ENCODE results near the gene PNLDC1. TPM values are rescaled to one million over a fixed set of nuclear protein-coding genes. Genes with fewer than 3 reads are reported as not detected.

PNLDC1 gene
- total and polyA plus RNA-seq, 9 of the 15 experiments (the other 6 are each of a cell fraction or from before 2014, with no cell fraction given) = 0.12 TPM; not detected in 8

- TF ChIP-seq EHMT2 (IDR thresholded peaks at IDR 0.05) = no peak
- TF ChIP-seq NRF1 (conservative IDR thresholded peaks at IDR 0.05 in 1 of 2, IDR thresholded peaks at IDR 0.05 in 1 of 2) = no peak
- no peak for TF ChIP-seq FOXP1 (CRISPR knock-in tag; IDR thresholded peaks at IDR 0.05)
- no peak for TF ChIP-seq SNAPC5 (CRISPR knock-in tag; IDR thresholded peaks at IDR 0.05)
- TF ChIP-seq PKNOX1 (IDR thresholded peaks at IDR 0.05) = peak; percentile 100
- TF ChIP-seq SAFB2 (IDR thresholded peaks at IDR 0.05; ENCODE audit: borderline replicate concordance, low read depth, low read length, severe bottlenecking) = no peak
- TF ChIP-seq NR1H2 (CRISPR knock-in tag; IDR thresholded peaks at IDR 0.05) = no peak
- no peak for TF ChIP-seq DDX20 (tag; IDR thresholded peaks at IDR 0.05; ENCODE audit: low read depth)
- TF ChIP-seq ID3 (CRISPR knock-in tag; IDR thresholded peaks at IDR 0.05) = no peak
- TF ChIP-seq ID3 (tag; IDR thresholded peaks at IDR 0.05) = peak; percentile 65; the same call in 1 of the 2 replicates
- TF ChIP-seq DACH1 (IDR thresholded peaks at IDR 0.05; ENCODE audit: partially characterized antibody) = no peak
- peak; percentile 34 for TF ChIP-seq ATF7 (IDR thresholded peaks at IDR 0.05)
- no peak for TF ChIP-seq BACH1 (tag; IDR thresholded peaks at IDR 0.05)
- TF ChIP-seq SREBF2 (CRISPR knock-in tag; IDR thresholded peaks at IDR 0.05) = no peak
- TF ChIP-seq TSC22D4 (tag; IDR thresholded peaks at IDR 0.05) = no peak
- TF ChIP-seq SRF (CRISPR knock-in tag; IDR thresholded peaks at IDR 0.05) = peak; percentile 42 to 64; a peak in 2 of 4 replicates
- peak; percentile 59; the same call in 1 of the 2 replicates for TF ChIP-seq ZNF263 (CRISPR knock-in tag; IDR thresholded peaks at IDR 0.05; ENCODE audit: borderline replicate concordance)
- no peak for TF ChIP-seq ZNF121 (CRISPR knock-in tag; conservative IDR thresholded peaks at IDR 0.05)
- no peak for TF ChIP-seq ZNF830 (CRISPR knock-in tag; IDR thresholded peaks at IDR 0.05)
- 0 out of 2 replicates have a peak, but pooled peaks have one; percentile 35 for TF ChIP-seq ZBTB17 (CRISPR knock-in tag; IDR thresholded peaks at IDR 0.05)
- no peak for TF ChIP-seq ZNF174 (CRISPR knock-in tag; IDR thresholded peaks at IDR 0.05)
- no peak for TF ChIP-seq KDM2B (CRISPR knock-in tag; IDR thresholded peaks at IDR 0.05)
- no peak for TF ChIP-seq PTRF (tag; IDR thresholded peaks at IDR 0.05)
- no peak for TF ChIP-seq STAT5B (CRISPR knock-in tag; IDR thresholded peaks at IDR 0.05)
- TF ChIP-seq GABPB1 (CRISPR knock-in tag; IDR thresholded peaks at IDR 0.05) = peak; percentile 75
- TF ChIP-seq CC2D1A (IDR thresholded peaks at IDR 0.05) = peak; percentile 19; the same call in 1 of the 2 replicates
Observed at GRCh38 chr6:159790149-159790955, 9.7 kb upstream of the PNLDC1 start, which contains the start of gene MRPL18 (continued).
